Esophagus squamous epithelium (tissue), 4 donors: ENCODE results near the gene CACNA1H.
"Not testable (repeated sequence)": the region's sequence is repeated elsewhere in the genome, so short reads cannot be mapped to it uniquely, and the experiment has no call there.

Source experiments
- POLR2A ChIP-seq, 4 donors: fragments of 450-650 bp; IDR thresholded peaks; one replicate each; pipeline ENCODE4 v1.6.1; 2017; ENCODE audit warnings: antibody characterized with exemption in 4 of 4, mild to moderate bottlenecking in 4 of 4, moderate library complexity in 3 of 4
- TF ChIP-seq, protein P1 (sequence below), 6 experiments: fragments of 450-650 bp in 4 of 6; fragments of 200-600 bp in 2 of 6; sonication (generic) in 2 of 6; IDR thresholded peaks; one replicate each; pipeline ENCODE4 v1.5.1; 2016 to 2019; ENCODE audit warnings: antibody characterized with exemption in 6 of 6, mild to moderate bottlenecking in 4 of 6, moderate library complexity in 4 of 6

DNA sequence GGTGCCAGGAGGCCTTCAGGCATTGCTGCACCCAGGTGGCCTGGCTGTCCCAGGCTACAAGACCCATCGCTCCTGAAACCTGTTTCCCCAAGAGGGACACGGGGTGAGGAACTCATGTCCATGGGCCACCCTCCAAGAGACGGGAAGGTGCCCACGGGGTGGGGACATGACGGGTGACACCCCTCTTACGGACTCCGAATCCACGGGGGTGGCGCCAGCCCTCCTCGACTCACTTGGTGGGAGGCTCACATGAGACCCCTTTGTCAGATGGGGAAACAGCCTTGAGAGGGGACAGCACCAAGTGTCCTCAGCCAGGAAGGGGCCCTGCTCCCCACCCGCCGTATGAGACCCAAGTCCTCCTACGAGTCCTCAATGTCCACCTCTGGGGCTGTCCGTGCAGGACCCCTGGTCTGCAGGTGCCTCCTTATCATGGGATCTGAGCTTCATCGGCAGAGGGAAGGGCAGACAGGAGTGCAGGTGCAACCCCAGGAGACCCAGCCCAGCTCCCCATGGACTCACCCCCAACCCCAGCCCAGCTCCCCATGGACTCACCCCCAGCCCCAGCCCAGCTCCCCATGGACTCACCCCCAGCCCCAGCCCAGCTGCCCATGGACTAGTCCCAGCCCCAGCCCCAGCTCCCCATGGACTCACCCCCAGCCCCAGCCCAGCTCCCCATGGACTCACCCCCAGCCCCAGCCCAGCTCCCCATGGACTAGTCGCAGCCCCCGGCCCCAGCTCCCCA, 77.7 kb downstream of the CACNA1H start:
- TF ChIP-seq, protein P1, sequence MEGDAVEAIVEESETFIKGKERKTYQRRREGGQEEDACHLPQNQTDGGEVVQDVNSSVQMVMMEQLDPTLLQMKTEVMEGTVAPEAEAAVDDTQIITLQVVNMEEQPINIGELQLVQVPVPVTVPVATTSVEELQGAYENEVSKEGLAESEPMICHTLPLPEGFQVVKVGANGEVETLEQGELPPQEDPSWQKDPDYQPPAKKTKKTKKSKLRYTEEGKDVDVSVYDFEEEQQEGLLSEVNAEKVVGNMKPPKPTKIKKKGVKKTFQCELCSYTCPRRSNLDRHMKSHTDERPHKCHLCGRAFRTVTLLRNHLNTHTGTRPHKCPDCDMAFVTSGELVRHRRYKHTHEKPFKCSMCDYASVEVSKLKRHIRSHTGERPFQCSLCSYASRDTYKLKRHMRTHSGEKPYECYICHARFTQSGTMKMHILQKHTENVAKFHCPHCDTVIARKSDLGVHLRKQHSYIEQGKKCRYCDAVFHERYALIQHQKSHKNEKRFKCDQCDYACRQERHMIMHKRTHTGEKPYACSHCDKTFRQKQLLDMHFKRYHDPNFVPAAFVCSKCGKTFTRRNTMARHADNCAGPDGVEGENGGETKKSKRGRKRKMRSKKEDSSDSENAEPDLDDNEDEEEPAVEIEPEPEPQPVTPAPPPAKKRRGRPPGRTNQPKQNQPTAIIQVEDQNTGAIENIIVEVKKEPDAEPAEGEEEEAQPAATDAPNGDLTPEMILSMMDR (IDR thresholded peaks at IDR 0.05) = not testable (repeated sequence)
- not testable (repeated sequence) for TF ChIP-seq POLR2A (IDR thresholded peaks at IDR 0.05)
